ENCODE measurements around the gene RFLNA.

The RFLNA gene

GRCh38 chr12:124294780-124295341, at the start of gene RFLNA:
Gene RFLNA (plus strand): TSS chr12:124295093. CDS start chr12:124295430, 337 bp downstream.
- Histone ChIP-seq H3K27me3 (ENCODE audit: control insufficient read depth, insufficient read depth, low read length) (peaks cover 12% of the 10 kb centered on the region), H3K4me1 (ENCODE audit: control insufficient read depth, insufficient read depth, low read length) (peaks cover 3% of the 10 kb centered on the region), H3K36me3 (ENCODE audit: control insufficient read depth, insufficient read depth, low read length) (no peaks in the 10 kb centered on the region), H3K9ac (ENCODE audit: low read depth, low read length) (no peak within 1 kb of the TSS), H3K9me3 (ENCODE audit: control insufficient read depth, insufficient read depth, low read length) (no peaks in the 10 kb centered on the region), H3K4me3 (ENCODE audit: low read depth, low read length) (peak within 1 kb of the TSS; percentile 43)

- H3K36me3 ChIP-seq (ENCODE audit: control insufficient read depth, insufficient read depth, low read length) = no peaks in the 10 kb centered on the region
- H3K4me1 ChIP-seq (ENCODE audit: control insufficient read depth, insufficient read depth, low read length) = no peaks in the 10 kb centered on the region
- no peaks in the 10 kb centered on the region for H3K27me3 ChIP-seq (ENCODE audit: control insufficient read depth, insufficient read depth, low read length)
- no peaks in the 10 kb centered on the region for H3K9me3 ChIP-seq (ENCODE audit: control insufficient read depth, insufficient read depth, low read length)
- H3K4me3 ChIP-seq (ENCODE audit: low read depth, low read length) = no peak overlapping the region
- no peak overlapping the region for H3K9ac ChIP-seq (ENCODE audit: low read depth, low read length)
Measured at GRCh38 chr12:124247331-124247730, 47.6 kb upstream of the RFLNA start.

- no peaks in the 10 kb centered on the region for H3K9me3 ChIP-seq (ENCODE audit: control insufficient read depth, insufficient read depth, low read length)
- H3K9ac ChIP-seq (ENCODE audit: low read depth, low read length) = no peak overlapping the region
- no peak overlapping the region for H3K4me3 ChIP-seq (ENCODE audit: low read depth, low read length)
- H3K4me1 ChIP-seq (ENCODE audit: control insufficient read depth, insufficient read depth, low read length) = no peaks in the 10 kb centered on the region
- peaks cover 3% of the 10 kb centered on the region for H3K36me3 ChIP-seq (ENCODE audit: control insufficient read depth, insufficient read depth, low read length)
- H3K27me3 ChIP-seq (ENCODE audit: control insufficient read depth, insufficient read depth, low read length) = no peaks in the 10 kb centered on the region
Measured at GRCh38 chr12:124248941-124249825, 45.7 kb upstream of the RFLNA start.

- no peak overlapping the region for H3K9ac ChIP-seq (ENCODE audit: low read depth, low read length)
- no peak overlapping the region for H3K4me3 ChIP-seq (ENCODE audit: low read depth, low read length)
- no peaks in the 10 kb centered on the region for H3K9me3 ChIP-seq (ENCODE audit: control insufficient read depth, insufficient read depth, low read length)
- peaks cover 3% of the 10 kb centered on the region for H3K36me3 ChIP-seq (ENCODE audit: control insufficient read depth, insufficient read depth, low read length)
- no peaks in the 10 kb centered on the region for H3K27me3 ChIP-seq (ENCODE audit: control insufficient read depth, insufficient read depth, low read length)
- H3K4me1 ChIP-seq (ENCODE audit: control insufficient read depth, insufficient read depth, low read length) = no peaks in the 10 kb centered on the region
Measured at GRCh38 chr12:124251186-124251585, 43.7 kb upstream of the RFLNA start.

- Histone ChIP-seq H3K36me3 (ENCODE audit: control insufficient read depth, insufficient read depth, low read length) (peaks cover 3% of the 10 kb centered on the region), H3K27me3 (ENCODE audit: control insufficient read depth, insufficient read depth, low read length) (no peaks in the 10 kb centered on the region), H3K4me1 (ENCODE audit: control insufficient read depth, insufficient read depth, low read length) (no peaks in the 10 kb centered on the region), H3K9me3 (ENCODE audit: control insufficient read depth, insufficient read depth, low read length) (no peaks in the 10 kb centered on the region), H3K4me3 (ENCODE audit: low read depth, low read length) (no peak overlapping the region), H3K9ac (ENCODE audit: low read depth, low read length) (no peak overlapping the region)
Measured at GRCh38 chr12:124252964-124253363, 41.9 kb upstream of the RFLNA start.

DNA sequence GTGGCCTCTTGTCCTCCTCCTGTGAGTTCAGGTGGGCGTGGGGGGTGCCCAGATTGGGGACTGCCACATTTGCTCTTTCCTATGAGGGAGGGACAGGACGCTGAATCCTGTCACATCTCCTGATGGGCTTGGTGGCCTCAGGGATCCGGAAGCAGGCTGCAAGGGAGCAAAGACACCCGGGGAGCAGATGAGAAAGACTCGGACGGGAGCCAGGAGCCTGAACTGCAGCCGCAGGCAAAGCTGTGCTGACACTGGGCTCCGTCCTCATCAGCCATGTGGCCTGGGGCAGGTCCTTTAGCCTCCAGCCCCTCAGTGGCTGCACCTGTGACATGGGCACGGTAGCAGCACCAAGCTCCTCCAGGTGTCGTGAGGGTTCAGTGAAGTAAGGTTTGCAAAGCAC, 40.8 kb upstream of the RFLNA start:
- Histone ChIP-seq H3K4me1 (ENCODE audit: control insufficient read depth, insufficient read depth, low read length) (no peaks in the 10 kb centered on the region), H3K4me3 (ENCODE audit: low read depth, low read length) (no peak overlapping the region), H3K9me3 (ENCODE audit: control insufficient read depth, insufficient read depth, low read length) (no peaks in the 10 kb centered on the region), H3K27me3 (ENCODE audit: control insufficient read depth, insufficient read depth, low read length) (no peaks in the 10 kb centered on the region), H3K36me3 (ENCODE audit: control insufficient read depth, insufficient read depth, low read length) (peaks cover 3% of the 10 kb centered on the region), H3K9ac (ENCODE audit: low read depth, low read length) (no peak overlapping the region)

DNA sequence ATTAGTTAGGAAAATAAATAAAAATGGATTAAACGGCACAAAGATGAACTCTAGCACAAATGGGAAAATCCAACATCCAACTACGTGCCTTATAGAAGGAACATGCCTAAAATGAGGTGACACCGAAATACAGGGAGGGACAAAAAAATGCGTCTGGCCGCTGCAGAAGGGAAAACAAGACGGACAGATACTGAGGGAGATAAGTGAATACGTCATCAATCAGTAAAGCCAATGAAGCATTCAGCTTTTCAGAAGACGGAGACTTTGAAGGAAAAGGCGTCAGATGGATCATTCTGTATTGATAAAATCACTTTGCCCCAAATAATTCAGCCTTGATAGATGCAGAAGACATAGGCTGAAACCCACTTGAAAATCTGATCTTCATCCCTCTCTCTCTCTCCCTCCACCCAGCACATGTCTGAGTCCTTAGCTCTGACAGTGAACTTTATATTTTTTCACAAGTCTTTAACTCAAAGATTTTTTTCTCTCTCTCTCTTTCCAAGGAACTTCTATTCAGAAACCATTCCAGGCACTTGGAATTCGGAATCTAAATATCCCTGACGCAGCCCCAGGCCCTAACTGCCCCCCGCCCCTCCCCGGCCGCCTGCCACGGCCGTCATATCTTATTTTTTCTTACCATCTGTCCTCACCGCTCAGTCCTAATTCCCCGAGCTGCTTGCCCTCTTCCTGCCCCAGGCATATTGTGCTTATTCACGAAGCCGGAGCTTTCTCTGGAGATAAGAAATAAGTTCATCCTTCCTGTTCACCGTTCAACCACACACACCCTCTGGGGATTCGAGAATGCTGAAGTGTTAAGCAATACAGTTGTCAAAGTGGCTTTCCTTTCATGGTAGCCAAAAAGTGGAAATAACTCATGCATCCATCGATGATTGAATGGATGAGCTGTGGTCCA, 35.5 kb upstream of the RFLNA start:
- Histone ChIP-seq H3K4me1 (ENCODE audit: control insufficient read depth, insufficient read depth, low read length) (no peaks in the 10 kb centered on the region), H3K9ac (ENCODE audit: low read depth, low read length) (no peak overlapping the region)

DNA sequence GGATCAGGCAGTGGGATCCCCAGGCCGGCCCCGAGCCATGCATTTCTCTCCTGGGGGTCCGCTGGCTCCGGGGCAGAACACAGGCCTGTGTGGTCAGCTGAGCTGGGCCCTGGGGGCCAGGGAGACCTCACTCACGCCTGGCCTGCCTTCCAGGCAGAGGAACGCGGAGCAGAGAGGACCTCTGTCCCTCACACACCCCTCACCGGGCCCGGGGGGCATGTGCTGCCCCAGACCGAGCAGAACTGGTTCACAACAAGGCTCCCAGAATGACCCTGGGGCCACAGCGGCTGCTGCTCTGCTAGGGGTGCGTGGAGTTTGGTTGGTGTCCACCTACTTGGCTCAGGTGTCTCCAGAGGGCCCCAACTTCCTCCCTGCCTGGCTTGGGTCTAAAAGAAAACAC, 33.0 kb upstream of the RFLNA start:
- Histone ChIP-seq H3K36me3 (ENCODE audit: control insufficient read depth, insufficient read depth, low read length) (no peaks in the 10 kb centered on the region), H3K9me3 (ENCODE audit: control insufficient read depth, insufficient read depth, low read length) (no peaks in the 10 kb centered on the region), H3K4me1 (ENCODE audit: control insufficient read depth, insufficient read depth, low read length) (no peaks in the 10 kb centered on the region), H3K9ac (ENCODE audit: low read depth, low read length) (no peak overlapping the region), H3K4me3 (ENCODE audit: low read depth, low read length) (no peak overlapping the region), H3K27me3 (ENCODE audit: control insufficient read depth, insufficient read depth, low read length) (no peaks in the 10 kb centered on the region)

More for the DNA sequence above, 35.5 kb upstream of the RFLNA start:
- Histone ChIP-seq H3K27me3 (ENCODE audit: control insufficient read depth, insufficient read depth, low read length) (no peaks in the 10 kb centered on the region), H3K4me3 (ENCODE audit: low read depth, low read length) (no peak overlapping the region), H3K9me3 (ENCODE audit: control insufficient read depth, insufficient read depth, low read length) (no peaks in the 10 kb centered on the region), H3K36me3 (ENCODE audit: control insufficient read depth, insufficient read depth, low read length) (no peaks in the 10 kb centered on the region)

GRCh38 chr12:124264089-124264795, 30.7 kb upstream of the RFLNA start:
- Histone ChIP-seq H3K9me3 (ENCODE audit: control insufficient read depth, insufficient read depth, low read length) (no peaks in the 10 kb centered on the region), H3K27me3 (ENCODE audit: control insufficient read depth, insufficient read depth, low read length) (no peaks in the 10 kb centered on the region), H3K4me3 (ENCODE audit: low read depth, low read length) (no peak overlapping the region), H3K4me1 (ENCODE audit: control insufficient read depth, insufficient read depth, low read length) (no peaks in the 10 kb centered on the region), H3K36me3 (ENCODE audit: control insufficient read depth, insufficient read depth, low read length) (no peaks in the 10 kb centered on the region), H3K9ac (ENCODE audit: low read depth, low read length) (no peak overlapping the region)

DNA sequence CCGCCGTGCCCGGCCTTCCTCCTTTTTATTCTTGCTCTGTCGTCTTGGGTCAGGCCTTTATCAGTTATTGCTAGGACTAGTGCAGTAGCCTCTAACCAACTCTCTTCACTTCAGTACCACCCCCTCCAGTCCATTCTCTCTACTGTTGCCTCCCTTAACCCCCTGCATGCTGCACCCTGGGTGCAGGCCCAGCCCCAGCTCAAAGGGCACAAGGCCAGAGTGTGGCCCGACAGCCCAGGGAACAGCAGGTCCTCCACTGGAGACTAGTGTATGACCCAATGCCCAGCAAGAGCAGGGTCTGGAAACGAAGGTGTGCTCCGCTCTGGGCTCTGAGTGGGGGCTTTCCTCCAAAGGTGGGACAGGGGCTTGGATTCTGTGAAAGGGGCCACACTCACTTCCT, 30.0 kb upstream of the RFLNA start:
- H3K9ac ChIP-seq (ENCODE audit: low read depth, low read length) = no peak overlapping the region
- no peaks in the 10 kb centered on the region for H3K9me3 ChIP-seq (ENCODE audit: control insufficient read depth, insufficient read depth, low read length)
- H3K4me1 ChIP-seq (ENCODE audit: control insufficient read depth, insufficient read depth, low read length) = no peaks in the 10 kb centered on the region
- no peaks in the 10 kb centered on the region for H3K27me3 ChIP-seq (ENCODE audit: control insufficient read depth, insufficient read depth, low read length)
- no peaks in the 10 kb centered on the region for H3K36me3 ChIP-seq (ENCODE audit: control insufficient read depth, insufficient read depth, low read length)
- H3K4me3 ChIP-seq (ENCODE audit: low read depth, low read length) = no peak overlapping the region

GRCh38 chr12:124267205-124267778, 27.6 kb upstream of the RFLNA start:
- H3K4me1 ChIP-seq (ENCODE audit: control insufficient read depth, insufficient read depth, low read length) = no peaks in the 10 kb centered on the region
- no peaks in the 10 kb centered on the region for H3K36me3 ChIP-seq (ENCODE audit: control insufficient read depth, insufficient read depth, low read length)
- no peak overlapping the region for H3K4me3 ChIP-seq (ENCODE audit: low read depth, low read length)
- no peaks in the 10 kb centered on the region for H3K27me3 ChIP-seq (ENCODE audit: control insufficient read depth, insufficient read depth, low read length)
- no peaks in the 10 kb centered on the region for H3K9me3 ChIP-seq (ENCODE audit: control insufficient read depth, insufficient read depth, low read length)
- no peak overlapping the region for H3K9ac ChIP-seq (ENCODE audit: low read depth, low read length)

Data from iPS-15b (cell line).